ENCODE data around the gene CAPN15. TPM values are rescaled to one million over a fixed set of nuclear protein-coding genes. Genes with fewer than 3 reads are reported as not detected.

CAPN15 gene
- total RNA-seq, 2 experiments from 2014 or later: 32.9 to 54.0 TPM

- Histone ChIP-seq H3K9me3 (ENCODE audit: low read length) (no peaks in the 10 kb centered on the region), H2AFZ (ENCODE audit: low read length) (no peak overlapping the region), H3K27ac (ENCODE audit: low read depth, low read length, poor library complexity, severe bottlenecking) (peak overlapping the region; percentile 49), H3K4me3 (ENCODE audit: low read depth, low read length, poor library complexity, severe bottlenecking) (peak overlapping the region; percentile 76), H3K36me3 (ENCODE audit: insufficient read depth, low read length) (peaks cover 13% of the 10 kb centered on the region; the same call in 1 of the 2 replicates), H4K20me1 (ENCODE audit: insufficient read depth, low read length) (no peaks in the 10 kb centered on the region), H3K79me2 (ENCODE audit: insufficient read depth, low read depth, low read length) (peaks cover 38% of the 10 kb centered on the region), H3K4me1 (ENCODE audit: insufficient read depth, low read length, poor library complexity, severe bottlenecking) (peaks cover 24% of the 10 kb centered on the region), H3K9me2 (ENCODE audit: insufficient read depth, low read length) (no peaks in the 10 kb centered on the region), H3K4me2 (ENCODE audit: low read length) (peak overlapping the region; percentile 90)
- ChIA-PET CTCF (ENCODE audit: unreplicated experiment) (no interaction called here), POLR2A (interaction anchor here (0.8 kb wide), 1 partner anchor 72 kb away, joined by 4 read pairs; no protein-coding TSS in a partner anchor)
- TF ChIP-seq CTCF (conservative IDR thresholded peaks at IDR 0.05; ENCODE audit: low read length) (no peak), EZH2phosphoT487 (IDR thresholded peaks at IDR 0.05; ENCODE audit: borderline replicate concordance, low read depth, low read length) (no peak)
- BruUV-seq (replicated peaks): TSS peak; percentile 56
- intact Hi-C loops (cut with micrococcal nuclease; ENCODE audit: unreplicated experiment): loop anchor here (1.0 kb wide), 1 partner anchor 40 kb away; no protein-coding TSS in a partner anchor
- peak; percentile 46 for DNase-seq (ENCODE audit: low spot score)
Observed at GRCh38 chr16:526181-527014, 1.1 kb upstream of the CAPN15 start.

- Histone ChIP-seq H3K27ac (ENCODE audit: low read depth, low read length, poor library complexity, severe bottlenecking) (peak overlapping the region; percentile 15), H3K9me2 (ENCODE audit: insufficient read depth, low read length) (no peaks in the 10 kb centered on the region), H3K4me3 (ENCODE audit: low read depth, low read length, poor library complexity, severe bottlenecking) (peak overlapping the region; percentile 92), H4K20me1 (ENCODE audit: insufficient read depth, low read length) (no peaks in the 10 kb centered on the region), H3K36me3 (ENCODE audit: insufficient read depth, low read length) (peaks cover 13% of the 10 kb centered on the region; the same call in 1 of the 2 replicates), H3K79me2 (ENCODE audit: insufficient read depth, low read depth, low read length) (peaks cover 46% of the 10 kb centered on the region), H2AFZ (ENCODE audit: low read length) (no peak overlapping the region), H3K4me1 (ENCODE audit: insufficient read depth, low read length, poor library complexity, severe bottlenecking) (peaks cover 24% of the 10 kb centered on the region), H3K9me3 (ENCODE audit: low read length) (no peaks in the 10 kb centered on the region), H3K4me2 (ENCODE audit: low read length) (peak overlapping the region; percentile 92)
- CTCF ChIA-PET (ENCODE audit: unreplicated experiment): no interaction called here
- peak; percentile 37 for DNase-seq (ENCODE audit: low spot score)
- TF ChIP-seq CTCF (conservative IDR thresholded peaks at IDR 0.05; ENCODE audit: low read length) (no peak), EZH2phosphoT487 (IDR thresholded peaks at IDR 0.05; ENCODE audit: borderline replicate concordance, low read depth, low read length) (no peak)
- intact Hi-C loops (cut with micrococcal nuclease; ENCODE audit: unreplicated experiment): no loop called here
- no TSS peak for BruUV-seq (replicated peaks)
- POLR2A ChIA-PET: no interaction called here
Observed at GRCh38 chr16:528111-529011, 849 bp downstream of the CAPN15 start.
